ENCODE results near the gene SH3RF1. TPM values are rescaled to one million over a fixed set of nuclear protein-coding genes. Genes with fewer than 3 reads are reported as not detected.

SH3RF1 gene
- total and polyA plus RNA-seq, 2 experiments from 2014 or later = 7.8 to 12.4 TPM

DNA sequence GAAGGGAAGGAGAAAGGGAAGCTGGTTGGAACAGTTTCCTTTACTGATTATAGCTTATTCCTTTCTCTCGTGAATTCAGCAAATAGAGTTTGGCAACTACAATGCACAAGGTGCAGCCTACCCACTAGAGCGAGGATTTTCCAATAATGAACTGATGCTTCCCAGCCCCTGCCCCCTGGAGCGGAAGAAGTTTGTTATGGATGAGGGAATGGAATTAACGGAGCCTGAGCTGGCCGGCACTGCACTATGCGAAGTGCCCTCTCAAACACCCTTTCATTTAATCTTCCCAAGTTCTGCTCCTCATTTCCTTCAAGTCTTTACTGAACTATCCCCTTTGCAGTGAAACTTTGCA lies 218.2 kb downstream of the SH3RF1 start (continued):
- TF ChIP-seq REST (IDR thresholded peaks at IDR 0.05; ENCODE audit: unreplicated experiment) = no peak
- TF ChIP-seq EZH2phosphoT487 (IDR thresholded peaks at IDR 0.05; ENCODE audit: unreplicated experiment) = no peak
- TF ChIP-seq CREB1 (CRISPR knock-in tag; IDR thresholded peaks at IDR 0.05; ENCODE audit: low read depth) = no peak
- no peak for TF ChIP-seq ZNF114 (CRISPR knock-in tag; IDR thresholded peaks at IDR 0.05)
- TF ChIP-seq STAT1 (IDR thresholded peaks at IDR 0.05; ENCODE audit: unreplicated experiment) = no peak
- TF ChIP-seq, protein P1, sequence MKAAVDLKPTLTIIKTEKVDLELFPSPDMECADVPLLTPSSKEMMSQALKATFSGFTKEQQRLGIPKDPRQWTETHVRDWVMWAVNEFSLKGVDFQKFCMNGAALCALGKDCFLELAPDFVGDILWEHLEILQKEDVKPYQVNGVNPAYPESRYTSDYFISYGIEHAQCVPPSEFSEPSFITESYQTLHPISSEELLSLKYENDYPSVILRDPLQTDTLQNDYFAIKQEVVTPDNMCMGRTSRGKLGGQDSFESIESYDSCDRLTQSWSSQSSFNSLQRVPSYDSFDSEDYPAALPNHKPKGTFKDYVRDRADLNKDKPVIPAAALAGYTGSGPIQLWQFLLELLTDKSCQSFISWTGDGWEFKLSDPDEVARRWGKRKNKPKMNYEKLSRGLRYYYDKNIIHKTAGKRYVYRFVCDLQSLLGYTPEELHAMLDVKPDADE (IDR thresholded peaks at IDR 0.05) = no peak
- TF ChIP-seq ZNF331 (CRISPR knock-in tag; IDR thresholded peaks at IDR 0.05; ENCODE audit: low read depth) = no peak
- TF ChIP-seq EZH2 (IDR thresholded peaks at IDR 0.05; ENCODE audit: low read depth, unreplicated experiment) = no peak
- TF ChIP-seq NANOG (IDR thresholded peaks at IDR 0.05; ENCODE audit: borderline replicate concordance) = no peak

DNA sequence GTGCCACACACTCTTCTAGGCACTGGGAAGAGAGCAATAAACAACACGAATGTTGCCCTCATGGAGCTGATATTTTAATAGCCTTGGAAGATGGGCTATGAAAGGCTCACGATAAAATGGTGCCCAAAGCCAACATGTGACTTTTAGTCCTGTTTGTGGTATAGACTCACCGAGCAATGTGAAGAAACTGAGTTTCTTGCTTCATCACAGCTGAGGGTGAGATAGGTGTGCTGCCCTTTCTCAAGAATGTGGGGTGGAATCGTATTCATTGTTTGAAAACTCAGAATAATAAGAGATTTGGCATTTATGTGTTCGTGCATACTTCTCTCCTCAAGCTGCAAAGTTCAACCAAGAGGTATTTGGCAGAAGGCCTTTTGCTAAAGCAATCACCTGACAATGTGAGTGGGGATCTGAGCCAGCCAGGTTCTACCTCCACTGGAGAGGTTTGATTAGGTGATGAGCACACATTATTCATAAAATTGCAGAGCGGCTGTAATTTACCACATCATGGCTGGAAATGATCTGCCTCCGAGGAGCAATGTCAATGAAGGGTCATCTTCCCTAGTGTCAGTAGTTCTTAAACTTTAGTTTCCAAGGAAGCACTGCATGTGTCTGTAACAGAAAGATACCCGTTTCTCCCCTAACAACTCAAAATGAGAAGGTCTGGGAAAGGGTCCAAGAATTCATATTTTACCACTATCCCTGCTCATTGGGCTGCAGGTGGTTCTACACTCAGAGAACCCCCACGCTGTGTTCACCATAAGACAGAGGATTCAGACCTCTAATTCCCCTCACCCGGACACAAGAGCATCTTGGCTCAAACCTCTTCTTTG lies 218.8 kb downstream of the SH3RF1 start:
- Mint-ChIP-seq H3K27ac (no peak overlapping the region), H3K4me3 (no peak overlapping the region), H3K27me3 (ENCODE audit: insufficient read depth, low read depth, poor library complexity) (peaks cover 2% of the 10 kb centered on the region), H3K36me3 (ENCODE audit: low read depth) (no peaks in the 10 kb centered on the region), H3K9me3 (no peaks in the 10 kb centered on the region), H3K4me1 (peaks cover 12% of the 10 kb centered on the region)
- Histone ChIP-seq H3F3A (replicated peaks; ENCODE audit: low read depth) (no peaks in the 10 kb centered on the region), H3K79me2 (replicated peaks; ENCODE audit: insufficient read depth) (no peaks in the 10 kb centered on the region), H3K27me3 (ENCODE audit: insufficient read depth) (no peaks in the 10 kb centered on the region), H3K36me3 (ENCODE audit: insufficient read depth) (no peaks in the 10 kb centered on the region), H3K4me2 (no peak overlapping the region), H3K27ac (ENCODE audit: low read depth) (no peak overlapping the region), H3K4me1 (ENCODE audit: insufficient read depth) (peaks cover 8% of the 10 kb centered on the region; the same call in 1 of the 2 replicates), H2AFZ (no peak overlapping the region), H4K20me1 (replicated peaks; ENCODE audit: insufficient read depth) (no peaks in the 10 kb centered on the region), H3K9me2 (ENCODE audit: insufficient read depth) (no peaks in the 10 kb centered on the region), H3K4me3 (no peak overlapping the region)
- DNase-seq (ENCODE audit: low spot score) = no peak
- no peak for ATAC-seq
- TF ChIP-seq CTCF (conservative IDR thresholded peaks at IDR 0.05; ENCODE audit: low read depth in 2 of 2) (no peak), JUNB (IDR thresholded peaks at IDR 0.05; ENCODE audit: unreplicated experiment) (no peak), ZNF331 (CRISPR knock-in tag; IDR thresholded peaks at IDR 0.05; ENCODE audit: low read depth) (no peak)
- TF ChIP-seq, protein P1 (IDR thresholded peaks at IDR 0.05) = no peak

Data from GM23338 (cell line).